Ovary (tissue), 9 donors: ENCODE results near the gene ATP2B2. TPM values are rescaled to one million over a fixed set of nuclear protein-coding genes. Genes with fewer than 3 reads are reported as not detected.

Source experiments
- DNase-seq, 5 donors: peaks; one replicate each; pipeline ENCODE4 v3.0.0-alpha.2; 2019 to 2020
- H3K27ac ChIP-seq, 2 donors: fragments of 200-600 bp; one replicate each; pipeline versions ENCODE4 v1.5.1 to v1.8.0; 2019 to 2022
- H3K27me3 ChIP-seq: fragments of 200-600 bp; one replicate; pipeline ENCODE4 v1.8.0; 2022
- H3K36me3 ChIP-seq: fragments of 200-600 bp; sonication (generic); one replicate; pipeline ENCODE4 v1.5.1; 2019
- H3K4me1 ChIP-seq: one replicate; pipeline ENCODE4 v1.8.1; 2013; ENCODE audit warnings: mild to moderate bottlenecking, moderate library complexity; ENCODE audit not compliant: insufficient read depth
- H3K4me3 ChIP-seq: fragments of 200-600 bp; sonication (generic); one replicate; pipeline ENCODE4 v1.5.1; 2017
- H3K9me3 ChIP-seq, 2 donors: fragments of 200-600 bp in 1 of 2; sonication (generic) in 1 of 2; one replicate each; pipeline versions ENCODE4 v1.5.1 to v1.8.1; 2013 to 2019; ENCODE audit warnings: mild to moderate bottlenecking in 1 of 2, moderate library complexity in 1 of 2
- CTCF ChIP-seq, 3 donors: fragments of 450-650 bp in 2 of 3; fragments of 200-600 bp in 1 of 3; IDR thresholded peaks; one replicate each; pipeline versions ENCODE4 v1.5.1 to v1.8.0; 2016 to 2022; ENCODE audit warnings: antibody characterized with exemption in 3 of 3, mild to moderate bottlenecking in 1 of 3
- EP300 ChIP-seq: sonication (generic); formaldehyde crosslinking; IDR thresholded peaks from one replicate; pipeline ENCODE4 v1.6.1; 2017; ENCODE audit warnings: antibody characterized with exemption
- POLR2A ChIP-seq: fragments of 450-650 bp; IDR thresholded peaks from one replicate; pipeline ENCODE4 v1.6.1; 2017; ENCODE audit warnings: antibody characterized with exemption, mild to moderate bottlenecking, moderate library complexity
- WGBS, 3 donors: extraction: QIAGEN DNeasy Blood & Tissue Kit in 1 of 3; methylation state at CpG; one replicate each; pipeline versions ENCODE4 v1.1.5 to v1.1.7; 2013 to 2017; 5-methylcytosine and 5-hydroxymethylcytosine counted together
- intact Hi-C, 4 donors: fragments of 100-400 bp; cut with DNase I; formaldehyde crosslinking; loops; one replicate each; pipeline versions ENCODE4 v1.11.0 to v1.15.1; 2022 to 2023
- polyA plus RNA-seq, 2 donors: library from polyadenylated mRNA; stranded (reverse); fragments of 200-250 nt in 1 of 2; fragments of 350-450 nt in 1 of 2; fragmentation: Illumina TruSeq in 1 of 2; extraction: RNeasy Lipid Tissue Mini Kit (QIAGEN cat#74804) in 1 of 2; gene quantifications; one replicate each; pipeline ENCODE4 v1.2.3, GENCODE V29; 2013 to 2014
- total RNA-seq, 7 donors: library from RNA; depleted of rRNA in 2 of 7; stranded (reverse); fragments of >200 nt in 2 of 7; fragmentation: NEBNext Ultra II Directional in 3 of 7; extraction: Animal tissue kit (Norgen Biotek cat#: 25700) in 3 of 7; gene quantifications; one replicate each; pipeline versions ENCODE4 v1.1.0 to v1.2.4, GENCODE V29; 2016 to 2023
- donor health status: DM: no; HTN: no; CAD: no; lungs with moderate emphysema.
- donor health status: DM: no; HTN: no; CAD: no.
- donor health status: Bipolar disorder and iron deficiency.
- donor health status: DM: yes; HTN: yes; CAD: no.
- donor health status: DM: no; HTN: no; CAD: no.
- donor health status: DM: yes; HTN: yes; CAD: no.

The ATP2B2 gene
- total and polyA plus RNA-seq, 9 donors, result 0.05 to 11.6 (median 0.52) TPM; not detected in 2

- Histone ChIP-seq H3K4me3 (no peak overlapping the region), H3K4me1 (no peaks in the 10 kb centered on the region), H3K9me3 (no peaks in the 10 kb centered on the region), H3K27ac (no peak overlapping the region), H3K36me3 (no peaks in the 10 kb centered on the region), H3K27me3 (no peaks in the 10 kb centered on the region)
- no peak for DNase-seq
- WGBS, 3 donors, result 28 to 37% (median 36%) methylated on average over 10 of the region's 10 CpGs
- TF ChIP-seq EP300, result no peak
- no peak for TF ChIP-seq POLR2A
- TF ChIP-seq CTCF (IDR thresholded peaks at IDR 0.05), result no peak
- intact Hi-C loops, result no loop called here
Measured at GRCh38 chr3:10353661-10354360, 151.6 kb downstream of the ATP2B2 start.

- Histone ChIP-seq H3K36me3 (no peaks in the 10 kb centered on the region), H3K9me3 (no peaks in the 10 kb centered on the region), H3K27ac (no peak overlapping the region), H3K27me3 (no peaks in the 10 kb centered on the region), H3K4me1 (no peaks in the 10 kb centered on the region), H3K4me3 (no peak overlapping the region)
- 60 to 72% (median 63%) methylated on average over 3 of the region's 3 CpGs for WGBS, 3 donors
- TF ChIP-seq CTCF (IDR thresholded peaks at IDR 0.05) (no peak), POLR2A (no peak), EP300 (no peak)
- intact Hi-C loops, result no loop called here
- no peak for DNase-seq
Measured at GRCh38 chr3:10353160-10353559, 152.2 kb downstream of the ATP2B2 start.

- no peaks in the 10 kb centered on the region for H3K36me3 ChIP-seq
- no peaks in the 10 kb centered on the region for H3K27me3 ChIP-seq
- H3K4me1 ChIP-seq, result no peaks in the 10 kb centered on the region
- intact Hi-C loops, result no loop called here
- TF ChIP-seq CTCF (IDR thresholded peaks at IDR 0.05), result no peak
- H3K9me3 ChIP-seq, result no peaks in the 10 kb centered on the region
- no peak overlapping the region for H3K27ac ChIP-seq
- no peak for DNase-seq
- 48 to 62% (median 57%) methylated on average over 14 of the region's 14 CpGs for WGBS, 3 donors
- H3K4me3 ChIP-seq, result no peak overlapping the region
Measured at GRCh38 chr3:10352146-10352911, 153.1 kb downstream of the ATP2B2 start.

GRCh38 chr3:10351013-10351735 is 154.2 kb downstream of the ATP2B2 start:
- no peak overlapping the region for H3K27ac ChIP-seq
- H3K9me3 ChIP-seq, result no peaks in the 10 kb centered on the region
- intact Hi-C loops, result no loop called here
- no peaks in the 10 kb centered on the region for H3K36me3 ChIP-seq
- H3K4me1 ChIP-seq, result no peaks in the 10 kb centered on the region
- H3K4me3 ChIP-seq, result no peak overlapping the region
- DNase-seq, result no peak
- TF ChIP-seq EP300 (no peak), CTCF (IDR thresholded peaks at IDR 0.05) (no peak), POLR2A (no peak)
- no peaks in the 10 kb centered on the region for H3K27me3 ChIP-seq
- 49 to 55% (median 54%) methylated on average over 13 of the region's 13 CpGs for WGBS, 3 donors
